HG03442 (cell line): ENCODE results near the gene HACL1.
"Not testable (repeated sequence)": the region's sequence is repeated elsewhere in the genome, so short reads cannot be mapped to it uniquely, and the experiment has no call there.

Experiments
- ATAC-seq: cut with Tn5 transposase; IDR thresholded peaks from one replicate; pipeline ENCODE4 v1.9.1; 2021; ENCODE audit warnings: mild to moderate bottlenecking, moderate library complexity; ENCODE audit not compliant: unreplicated experiment

HACL1 gene

DNA sequence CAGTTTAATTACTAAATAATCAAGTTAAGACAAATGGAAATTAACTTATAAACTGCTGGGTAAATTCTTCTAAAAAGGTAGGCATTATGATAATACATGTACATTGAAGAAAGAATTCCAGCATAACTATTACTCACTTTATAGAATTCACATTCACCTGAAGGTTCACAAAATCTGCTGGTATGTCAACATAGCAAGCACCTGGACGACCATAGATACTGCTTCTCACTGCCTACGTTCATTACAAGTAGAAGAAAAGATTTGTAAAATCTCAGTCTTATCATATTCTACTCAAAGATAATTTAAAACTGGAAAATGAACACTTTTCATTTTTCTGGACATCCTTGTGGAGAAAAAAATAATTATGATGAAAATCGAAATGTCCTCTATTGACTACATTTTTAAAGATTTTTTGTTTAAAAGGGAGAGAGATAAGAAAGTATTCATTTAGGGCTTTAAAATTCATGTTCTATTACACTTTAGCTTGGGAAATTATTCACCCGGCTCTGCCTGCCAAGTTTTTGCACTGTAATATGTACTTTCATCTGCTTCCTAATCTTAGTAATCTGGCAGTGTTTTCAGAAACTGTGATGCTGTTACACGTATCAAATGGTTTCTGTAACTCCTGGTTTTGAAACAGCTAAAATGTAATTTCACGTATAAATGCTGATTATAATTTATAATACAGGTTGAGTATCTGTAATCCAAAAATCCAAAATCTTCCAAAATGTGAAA is 16.1 kb downstream of the HACL1 start:
- no peak for ATAC-seq

DNA sequence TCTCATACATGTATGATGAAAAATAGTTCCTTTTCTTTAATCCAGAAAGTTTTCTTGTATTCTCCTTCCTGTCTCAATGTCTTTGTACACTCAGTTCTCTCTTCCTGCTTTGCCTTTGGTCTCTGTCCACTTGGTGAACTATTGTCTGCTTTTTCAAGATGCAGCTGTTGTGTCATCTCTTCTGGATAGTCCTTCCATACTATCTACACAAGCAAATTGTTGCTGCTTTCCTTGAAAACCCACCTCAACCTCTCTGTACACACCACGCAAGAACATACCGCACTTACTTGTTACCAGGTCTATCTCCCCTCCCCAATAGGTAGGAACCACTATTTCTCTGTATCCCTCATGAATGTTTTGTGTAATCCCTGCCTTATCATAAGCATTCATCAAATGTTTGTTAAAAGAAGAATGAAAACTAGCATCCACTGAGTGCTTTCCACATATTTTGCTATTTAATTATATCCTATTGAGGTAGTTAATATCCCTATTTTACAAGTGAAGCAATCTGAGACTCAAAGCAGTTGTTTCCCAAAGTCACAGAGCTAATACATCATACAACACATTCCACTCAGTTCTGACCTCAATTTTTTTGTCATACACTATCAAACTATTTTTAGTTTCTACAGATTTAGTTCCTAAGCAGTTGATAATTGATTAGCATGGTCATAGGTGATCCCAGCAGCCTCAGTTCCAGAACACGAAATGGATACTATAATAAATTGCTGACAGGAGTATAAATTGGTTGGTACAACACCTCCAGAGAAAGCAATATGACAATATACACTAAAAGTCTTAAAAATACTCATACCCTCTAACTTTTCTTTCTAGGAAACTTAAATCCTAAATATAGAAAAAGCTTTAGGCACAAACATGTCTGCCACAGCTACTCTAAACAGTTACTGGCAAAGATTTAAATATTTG is 19.6 kb downstream of the HACL1 start:
- no peak for ATAC-seq

DNA sequence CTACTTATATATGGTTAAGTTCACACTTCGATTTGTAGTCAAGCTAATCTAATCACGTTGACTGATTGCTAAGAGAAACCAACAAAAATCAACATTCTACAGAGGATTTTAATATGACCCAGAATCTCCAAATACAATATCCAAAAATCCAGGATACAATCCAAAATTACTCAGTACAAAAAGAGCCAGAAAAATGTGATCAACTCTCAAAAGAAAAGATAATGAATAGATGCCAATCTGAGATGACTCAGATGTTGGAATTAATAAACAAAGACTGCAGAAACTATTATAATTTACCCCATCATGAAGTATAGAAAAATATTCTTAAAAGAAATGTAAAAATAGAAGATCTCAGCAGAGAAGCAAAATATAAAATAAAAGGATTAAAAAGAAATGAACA is 22.3 kb downstream of the HACL1 start:
- no peak for ATAC-seq

- no peak for ATAC-seq
Measured at GRCh38 chr3:15578289-15578867, 23.0 kb downstream of the HACL1 start.

DNA sequence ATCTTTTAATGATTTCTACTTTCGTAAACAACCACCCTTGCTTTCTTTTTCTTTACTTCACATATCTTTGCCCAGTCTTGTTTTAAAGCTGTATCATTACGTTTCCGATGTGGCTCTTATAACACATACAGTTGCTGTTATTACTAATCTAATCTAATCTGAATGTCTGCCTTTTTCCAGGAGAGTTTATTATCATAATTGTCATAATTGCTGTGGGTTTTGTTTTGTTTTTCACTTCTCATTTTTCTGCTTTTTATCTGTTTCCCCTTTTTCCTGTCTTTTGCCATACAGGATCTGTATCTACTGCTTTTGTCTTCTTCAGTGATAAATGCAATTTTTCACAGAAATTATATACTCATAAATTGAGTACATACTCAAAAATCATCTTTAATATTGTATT is 24.9 kb downstream of the HACL1 start:
- no peak for ATAC-seq

DNA sequence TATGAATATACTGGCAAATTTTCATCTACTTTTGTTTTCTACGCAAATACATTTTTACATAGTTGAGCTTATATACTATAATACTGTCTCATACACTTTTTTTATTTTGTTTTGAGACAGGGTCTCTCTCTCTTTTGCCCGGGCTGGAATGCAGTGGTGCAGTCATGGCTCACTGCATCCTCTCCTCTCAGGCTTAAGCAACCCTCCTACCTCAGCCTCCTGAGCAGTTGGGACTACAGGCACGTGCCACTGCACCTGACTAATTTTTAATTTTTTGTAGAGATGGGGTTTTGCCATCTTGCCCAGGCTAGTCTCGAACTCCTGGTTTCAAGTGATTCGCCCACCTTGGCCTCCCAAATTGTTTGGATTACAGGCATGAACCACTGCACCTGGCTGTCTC is 25.9 kb downstream of the HACL1 start:
- ATAC-seq: no peak

- no peak for ATAC-seq
Measured at GRCh38 chr3:15572138-15572537, 29.2 kb downstream of the HACL1 start.

DNA sequence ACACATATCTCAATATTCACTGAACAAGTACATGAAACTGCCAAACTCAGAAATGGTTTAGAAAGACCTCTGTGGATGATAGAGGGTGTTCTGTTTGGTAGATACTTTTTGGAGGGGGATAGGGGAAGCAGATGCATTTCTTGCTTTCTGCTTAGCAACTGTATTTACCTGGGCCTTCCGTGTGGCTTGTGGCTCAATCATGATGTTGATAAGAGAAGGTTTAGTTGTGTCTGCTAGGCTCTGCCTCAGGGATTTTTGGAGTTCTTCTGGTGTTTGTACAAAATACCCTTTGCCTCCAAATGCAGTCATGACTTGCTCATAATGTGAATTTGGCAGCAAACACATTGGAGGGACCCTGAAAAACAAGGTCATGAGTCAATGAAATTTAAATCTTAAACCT is 38.2 kb downstream of the HACL1 start:
- ATAC-seq: no peak

DNA sequence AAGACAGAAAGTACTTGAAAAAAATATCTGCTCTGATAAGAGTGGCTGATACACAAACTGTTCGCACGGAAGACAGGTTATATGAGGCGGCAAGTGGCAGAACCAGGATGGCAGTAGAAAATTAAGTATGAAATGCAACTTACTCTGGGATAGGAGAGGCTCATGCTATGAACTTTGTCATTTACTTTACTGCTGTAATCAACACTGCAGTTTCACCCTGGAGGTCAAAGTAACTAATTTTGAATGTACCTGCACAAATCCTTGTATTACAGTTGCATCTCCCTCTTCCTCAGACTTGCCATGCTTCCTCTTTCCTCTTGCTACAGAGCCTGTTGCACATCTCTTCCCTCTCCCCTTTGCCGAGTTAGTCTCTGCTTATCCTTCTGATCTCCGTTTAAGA is 38.8 kb downstream of the HACL1 start:
- no peak for ATAC-seq

GRCh38 chr3:15558581-15558980 is 42.8 kb downstream of the HACL1 start:
- ATAC-seq: no peak

DNA sequence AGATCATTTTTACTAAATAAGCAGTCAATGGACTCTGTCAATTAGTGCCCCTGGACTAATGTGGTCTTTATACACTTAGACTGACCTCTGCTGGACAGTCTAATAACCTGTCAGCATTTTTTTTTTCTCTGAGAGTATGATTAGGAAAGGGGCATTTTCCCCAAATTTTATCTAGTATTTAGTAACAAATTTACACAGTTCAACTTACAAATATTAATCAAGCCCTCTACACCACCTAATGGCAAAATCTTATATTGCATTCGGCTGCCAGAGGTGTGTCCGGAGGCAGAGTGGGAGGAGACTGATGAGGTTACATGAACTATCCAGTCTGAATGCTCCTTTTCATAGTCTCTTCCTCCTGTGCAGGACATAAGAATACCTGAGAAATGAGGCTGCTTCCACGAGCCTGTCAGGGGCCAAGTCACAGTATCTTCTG is 43.8 kb downstream of the HACL1 start:
- ATAC-seq: peak; percentile 57

DNA sequence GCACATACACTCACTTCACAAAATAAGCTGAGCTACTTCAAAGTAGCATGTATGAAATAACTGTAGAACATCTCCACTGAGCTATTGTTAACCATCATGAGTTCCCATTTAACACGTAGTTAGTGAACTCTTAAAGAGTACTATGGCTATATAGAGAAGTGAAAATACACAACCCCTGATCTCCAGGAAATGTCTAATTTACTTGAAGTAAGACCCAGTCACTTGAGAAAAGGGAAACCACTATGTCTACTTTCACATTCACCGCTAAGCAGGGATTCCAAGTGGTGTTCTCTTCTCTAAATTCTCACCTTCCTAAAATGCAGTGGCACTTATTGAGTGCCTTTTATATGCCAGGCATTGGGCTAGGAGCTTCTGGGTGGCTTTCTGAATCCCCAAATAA is 44.9 kb downstream of the HACL1 start:
- ATAC-seq: peak; percentile 87

DNA sequence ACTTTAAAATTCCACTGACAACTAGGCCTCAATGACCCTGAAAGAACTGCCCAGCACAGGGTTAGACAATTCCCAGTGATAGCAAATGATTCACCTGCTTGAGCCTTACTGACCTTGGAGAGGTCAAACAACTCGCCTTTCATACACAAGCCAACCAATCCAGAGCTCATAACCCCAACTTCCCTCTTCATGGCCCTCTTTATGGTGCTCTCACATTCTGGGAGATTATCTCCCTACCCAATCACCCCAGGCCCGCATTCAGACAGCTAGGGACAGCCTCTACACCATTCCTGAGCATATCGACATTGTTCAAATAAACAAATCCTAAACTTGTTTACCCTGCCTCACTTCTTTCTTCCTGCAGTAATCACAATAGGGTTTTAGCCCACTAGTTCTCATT is 47.6 kb downstream of the HACL1 start:
- ATAC-seq: no peak

DNA sequence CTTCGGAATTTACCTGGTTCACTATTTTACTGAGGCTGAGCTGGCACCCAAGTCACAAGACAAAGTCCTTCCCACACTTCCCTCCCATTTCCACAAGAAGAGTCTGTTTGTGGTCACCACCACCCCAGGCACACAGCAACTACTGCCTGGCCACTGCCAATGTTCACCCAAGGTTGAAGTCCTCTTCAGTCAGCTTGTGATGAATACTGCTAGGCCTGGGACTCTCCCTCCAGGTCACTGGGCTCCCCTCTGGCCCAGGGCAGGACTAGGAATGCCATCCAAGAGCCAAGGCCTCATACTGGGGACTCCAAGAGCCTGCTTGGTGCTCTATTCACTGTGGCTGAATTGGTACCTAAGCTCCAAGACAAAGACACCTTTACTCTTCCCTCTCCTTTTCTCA is 49.5 kb downstream of the HACL1 start:
- no peak for ATAC-seq

DNA sequence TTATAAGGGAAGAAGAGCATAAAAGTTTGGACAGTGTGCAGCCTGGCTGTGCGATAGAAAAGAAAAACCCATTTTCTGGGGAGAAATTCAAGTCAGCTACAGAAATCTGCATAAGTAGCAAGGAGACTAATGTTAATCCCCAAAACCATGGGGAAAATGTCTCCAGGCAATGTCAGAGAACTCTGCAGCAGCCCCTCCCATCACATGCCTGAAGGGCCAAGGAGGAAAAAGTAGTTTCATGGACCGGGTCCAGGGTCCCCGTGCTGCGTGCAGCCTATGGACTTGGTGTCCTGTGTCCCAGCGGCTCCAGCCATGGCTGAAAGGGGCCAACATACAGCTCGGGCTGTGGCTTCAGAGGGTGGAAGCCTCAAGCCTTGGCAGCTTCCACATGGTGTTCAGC is 51.5 kb downstream of the HACL1 start:
- ATAC-seq: no peak

DNA sequence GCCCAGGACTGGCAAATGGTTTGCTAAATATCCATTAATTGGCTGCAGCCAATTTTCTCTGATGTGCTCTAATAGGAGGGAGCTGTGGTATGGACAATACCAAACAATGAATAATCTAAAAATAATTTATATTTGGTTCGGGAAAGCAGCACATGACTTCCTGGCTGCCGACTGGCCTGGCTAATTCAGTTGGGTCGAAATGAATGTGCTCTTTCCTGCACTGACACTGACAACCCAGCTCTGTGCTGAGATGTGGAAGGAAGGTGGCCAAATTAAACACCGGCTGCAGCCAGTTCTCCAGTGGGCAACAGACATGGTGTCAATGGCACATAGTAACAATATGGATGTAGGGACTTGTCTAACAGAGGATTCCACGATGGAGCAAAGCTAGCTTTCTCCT is 58.8 kb downstream of the HACL1 start:
- ATAC-seq: no peak

GRCh38 chr3:15541371-15541770 is 60.0 kb downstream of the HACL1 start:
- ATAC-seq: no peak

- no peak for ATAC-seq
Measured at GRCh38 chr3:15539066-15539465, 62.3 kb downstream of the HACL1 start.

DNA sequence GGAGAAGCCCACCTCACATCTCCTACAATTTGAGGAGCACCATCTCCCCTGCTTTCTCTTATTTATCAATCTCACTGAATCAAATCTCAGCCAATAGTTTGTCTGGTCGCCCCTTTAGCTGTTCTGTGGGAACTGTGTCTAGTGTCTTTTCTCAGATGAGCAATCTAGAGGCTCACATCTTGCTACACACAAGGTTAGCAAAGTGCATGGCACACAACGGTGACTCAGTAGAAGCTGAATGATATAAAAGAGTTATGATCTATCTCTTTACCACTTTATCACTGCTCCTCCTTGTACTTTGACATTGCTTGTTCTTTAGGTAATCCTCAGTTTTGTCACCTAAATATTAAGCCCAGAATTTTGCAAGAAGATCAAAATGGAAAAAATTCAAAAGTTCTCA is 63.0 kb downstream of the HACL1 start:
- no peak for ATAC-seq

- ATAC-seq: no peak
Measured at GRCh38 chr3:15536856-15537255, 64.5 kb downstream of the HACL1 start.

DNA sequence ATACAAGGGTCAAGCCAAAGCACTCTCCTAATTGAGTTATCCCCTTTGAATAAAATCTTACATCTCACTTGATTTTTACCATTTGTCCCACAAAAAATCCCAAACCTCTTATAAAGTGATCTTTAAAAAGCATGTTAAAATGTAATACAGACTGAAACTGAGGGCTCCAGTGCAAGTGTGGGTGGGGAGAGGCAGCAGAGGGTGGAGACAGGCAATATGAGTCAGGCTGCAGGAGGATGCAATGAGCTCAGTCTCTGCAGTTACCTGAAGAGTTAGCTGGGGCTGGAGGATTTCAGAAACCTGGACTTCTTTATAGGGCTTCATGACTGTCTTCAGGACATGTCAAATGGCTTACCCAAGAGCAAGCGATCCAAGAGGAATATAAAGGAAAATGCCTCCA is 65.6 kb downstream of the HACL1 start:
- peak; percentile 59 for ATAC-seq

DNA sequence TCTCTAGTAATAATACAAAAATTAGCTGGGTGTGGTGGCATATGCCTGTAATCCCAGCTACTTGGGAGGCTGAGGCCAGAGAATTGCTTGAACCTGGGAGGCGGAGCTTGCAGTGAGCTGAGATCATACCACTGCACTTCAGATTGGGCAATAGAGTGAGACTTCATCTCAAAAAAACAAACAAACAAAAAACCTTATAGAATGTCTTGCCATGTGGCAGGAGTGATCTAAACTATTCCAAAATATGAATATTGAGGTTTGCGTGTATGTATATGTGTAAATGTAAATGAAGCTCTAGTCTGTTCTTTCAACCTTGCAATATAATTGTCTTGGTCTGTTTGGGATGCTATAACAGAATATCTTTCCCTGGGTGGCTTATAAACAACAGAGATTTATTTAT is 68.8 kb downstream of the HACL1 start:
- ATAC-seq: not testable (repeated sequence)
